DND-41 (cell line): Measurements from ENCODE around the gene SAMD5.

Experiments used
- EZH2 ChIP-seq: IDR thresholded peaks from 3 replicates; pipeline ENCODE4 v1.6.1; 2012; ENCODE audit warnings: borderline replicate concordance, low read depth, mild to moderate bottlenecking, moderate library complexity, low read length, inconsistent platforms; ENCODE audit not compliant: severe bottlenecking
- TF ChIP-seq, protein P1 (sequence below): IDR thresholded peaks from 2 replicates; pipeline ENCODE4 v1.5.1; 2012; ENCODE audit warnings: borderline replicate concordance, low read length, moderate library complexity, mild to moderate bottlenecking; ENCODE audit not compliant: poor library complexity, severe bottlenecking; ENCODE audit errors: extremely low read depth

DNA sequence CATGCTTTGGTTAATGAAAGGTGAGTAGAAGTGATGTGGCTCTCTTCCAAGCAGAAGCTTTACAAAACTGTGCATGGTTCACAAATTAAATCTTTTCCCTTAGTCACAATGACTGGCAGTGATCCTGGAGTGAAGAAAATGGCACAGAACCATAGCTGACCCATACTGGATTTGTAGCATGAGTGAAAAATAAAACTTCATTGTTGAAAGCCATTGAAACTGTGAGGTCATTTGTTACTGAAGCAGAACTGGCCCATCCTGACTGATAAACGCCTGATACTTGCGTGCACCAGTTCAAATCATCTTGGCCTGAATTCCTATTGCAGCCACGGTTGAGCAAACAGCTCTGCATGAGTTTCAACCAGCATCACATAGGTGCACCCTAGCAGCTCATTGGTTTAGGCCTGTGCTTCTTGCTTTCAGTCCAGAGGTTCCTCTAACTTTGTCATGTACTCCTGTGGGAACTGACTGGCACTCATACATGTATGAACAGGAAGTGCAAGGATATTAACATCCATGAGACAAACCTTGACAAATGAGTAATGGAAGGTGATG, 40.5 kb downstream of the SAMD5 start:
- TF ChIP-seq, protein P1, sequence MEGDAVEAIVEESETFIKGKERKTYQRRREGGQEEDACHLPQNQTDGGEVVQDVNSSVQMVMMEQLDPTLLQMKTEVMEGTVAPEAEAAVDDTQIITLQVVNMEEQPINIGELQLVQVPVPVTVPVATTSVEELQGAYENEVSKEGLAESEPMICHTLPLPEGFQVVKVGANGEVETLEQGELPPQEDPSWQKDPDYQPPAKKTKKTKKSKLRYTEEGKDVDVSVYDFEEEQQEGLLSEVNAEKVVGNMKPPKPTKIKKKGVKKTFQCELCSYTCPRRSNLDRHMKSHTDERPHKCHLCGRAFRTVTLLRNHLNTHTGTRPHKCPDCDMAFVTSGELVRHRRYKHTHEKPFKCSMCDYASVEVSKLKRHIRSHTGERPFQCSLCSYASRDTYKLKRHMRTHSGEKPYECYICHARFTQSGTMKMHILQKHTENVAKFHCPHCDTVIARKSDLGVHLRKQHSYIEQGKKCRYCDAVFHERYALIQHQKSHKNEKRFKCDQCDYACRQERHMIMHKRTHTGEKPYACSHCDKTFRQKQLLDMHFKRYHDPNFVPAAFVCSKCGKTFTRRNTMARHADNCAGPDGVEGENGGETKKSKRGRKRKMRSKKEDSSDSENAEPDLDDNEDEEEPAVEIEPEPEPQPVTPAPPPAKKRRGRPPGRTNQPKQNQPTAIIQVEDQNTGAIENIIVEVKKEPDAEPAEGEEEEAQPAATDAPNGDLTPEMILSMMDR: no peak
- TF ChIP-seq EZH2: no peak
